Loucy (cell line): ENCODE measurements around the gene GBGT1.

ENCODE experiments used
- H2AFZ ChIP-seq: fragments of 200-600 bp; sonication (generic); 2 replicates; pipeline ENCODE4 v1.6.0; 2016; ENCODE audit warnings: antibody characterized with exemption, mild to moderate bottlenecking, low read length, moderate library complexity
- H3F3A ChIP-seq: fragments of 200-600 bp; 2 replicates; pipeline ENCODE4 v1.6.0; 2016; ENCODE audit warnings: antibody characterized with exemption, low read depth, mild to moderate bottlenecking
- H3K27me3 ChIP-seq: fragments of 200-600 bp; sonication (generic); 2 replicates; pipeline ENCODE4 v1.6.1; 2014; ENCODE audit warnings: low read length, mild to moderate bottlenecking; ENCODE audit not compliant: insufficient read depth, poor library complexity, severe bottlenecking
- H3K36me3 ChIP-seq: fragments of 200-600 bp; sonication (generic); 2 replicates; pipeline ENCODE4 v1.6.1; 2016; ENCODE audit warnings: low read length; ENCODE audit not compliant: insufficient read depth
- H3K4me1 ChIP-seq: fragments of 200-600 bp; sonication (generic); 2 replicates; pipeline ENCODE4 v1.5.1; 2014; ENCODE audit warnings: low read length, mild to moderate bottlenecking; ENCODE audit not compliant: insufficient read depth, poor library complexity, severe bottlenecking
- H3K4me2 ChIP-seq: fragments of 200-600 bp; sonication (generic); 2 replicates; pipeline ENCODE4 v1.6.0; 2014; ENCODE audit warnings: antibody characterized with exemption, low read length, low read depth, mild to moderate bottlenecking; ENCODE audit not compliant: poor library complexity, severe bottlenecking
- H3K4me3 ChIP-seq: fragments of 200-600 bp; sonication (generic); 2 replicates; pipeline ENCODE4 v1.5.1; 2014; ENCODE audit warnings: low read length, mild to moderate bottlenecking, mixed read lengths; ENCODE audit not compliant: poor library complexity, severe bottlenecking
- H3K79me2 ChIP-seq: fragments of 200-600 bp; sonication (generic); 2 replicates; pipeline ENCODE4 v1.6.1; 2014; ENCODE audit warnings: low read length; ENCODE audit not compliant: insufficient read depth
- H3K9ac ChIP-seq: fragments of 200-600 bp; sonication (generic); 2 replicates; pipeline ENCODE4 v1.6.0; 2014; ENCODE audit warnings: mild to moderate bottlenecking, low read depth, low read length, moderate library complexity; ENCODE audit not compliant: poor library complexity, severe bottlenecking
- H3K9me2 ChIP-seq: fragments of 200-600 bp; sonication (generic); replicated peaks from 2 replicates; pipeline ENCODE4 v1.6.1; 2016; ENCODE audit warnings: low read depth, low read length, mixed read lengths
- H3K9me3 ChIP-seq: fragments of 200-600 bp; sonication (generic); 2 replicates; pipeline ENCODE4 v1.6.1; 2014; ENCODE audit warnings: mild to moderate bottlenecking, antibody characterized with exemption, low read length, low read depth; ENCODE audit not compliant: insufficient read depth
- H4K20me1 ChIP-seq: fragments of 200-600 bp; sonication (generic); 2 replicates; pipeline ENCODE4 v1.6.0; 2014; ENCODE audit warnings: antibody characterized with exemption, low read length, mild to moderate bottlenecking; ENCODE audit not compliant: insufficient read depth, poor library complexity, severe bottlenecking
- CTCF ChIP-seq: fragments of 200-600 bp; sonication (generic); conservative IDR thresholded peaks from 2 replicates; pipeline ENCODE4 v1.5.1; 2014; ENCODE audit warnings: mild to moderate bottlenecking, antibody characterized with exemption, low read length
- EZH2phosphoT487 ChIP-seq: fragments of 200-600 bp; IDR thresholded peaks from 2 replicates; pipeline ENCODE4 v1.6.1; 2018; ENCODE audit warnings: antibody characterized with exemption, mild to moderate bottlenecking, moderate library complexity, borderline replicate concordance

The GBGT1 gene

GRCh38 chr9:133121198-133121914 is 42.4 kb downstream of the GBGT1 start, which contains the start of gene RALGDS:
TSS of gene RALGDS (minus strand) at chr9:133121240. CDS start at chr9:133121154, 86 bp downstream.
- Histone ChIP-seq H3K79me2 (peaks cover 71% of the 10 kb centered on the region), H3K4me1 (peaks cover 9% of the 10 kb centered on the region), H4K20me1 (peaks cover 55% of the 10 kb centered on the region), H3K9ac (peak within 1 kb of the TSS; percentile 71), H3K9me2 (no peaks in the 10 kb centered on the region), H3K4me3 (peak within 1 kb of the TSS; percentile 78), H3K27me3 (no peaks in the 10 kb centered on the region), H3K9me3 (no peaks in the 10 kb centered on the region), H3K4me2 (peak within 1 kb of the TSS; percentile 92), H3K36me3 (no peaks in the 10 kb centered on the region), H3F3A (peaks cover 5% of the 10 kb centered on the region; the same call in 1 of the 2 replicates), H2AFZ (no peak within 1 kb of the TSS)
- TF ChIP-seq CTCF (no peak), EZH2phosphoT487 (no peak)

GRCh38 chr9:133120501-133121197 is 43.1 kb downstream of the GBGT1 start:
- no peaks in the 10 kb centered on the region for H3K27me3 ChIP-seq
- peaks cover 56% of the 10 kb centered on the region for H4K20me1 ChIP-seq
- H3K9ac ChIP-seq: peak overlapping the region; percentile 71
- no peak for TF ChIP-seq CTCF
- no peak for TF ChIP-seq EZH2phosphoT487
- peaks cover 72% of the 10 kb centered on the region for H3K79me2 ChIP-seq
- H3K4me1 ChIP-seq: peaks cover 9% of the 10 kb centered on the region
- H3K9me2 ChIP-seq: no peaks in the 10 kb centered on the region
- H3K9me3 ChIP-seq: no peaks in the 10 kb centered on the region
- peak overlapping the region; percentile 78 for H3K4me3 ChIP-seq
- H2AFZ ChIP-seq: no peak overlapping the region
- peak overlapping the region; percentile 92 for H3K4me2 ChIP-seq
- H3F3A ChIP-seq: peaks cover 5% of the 10 kb centered on the region; the same call in 1 of the 2 replicates
- H3K36me3 ChIP-seq: no peaks in the 10 kb centered on the region

- Histone ChIP-seq H3K79me2 (peaks cover 75% of the 10 kb centered on the region), H3F3A (peaks cover 5% of the 10 kb centered on the region; the same call in 1 of the 2 replicates), H3K4me1 (peaks cover 15% of the 10 kb centered on the region), H3K36me3 (no peaks in the 10 kb centered on the region), H3K9me3 (no peaks in the 10 kb centered on the region), H4K20me1 (peaks cover 62% of the 10 kb centered on the region), H3K4me2 (peak overlapping the region; percentile 92), H3K27me3 (no peaks in the 10 kb centered on the region), H3K4me3 (peak overlapping the region; percentile 78), H3K9me2 (no peaks in the 10 kb centered on the region), H2AFZ (no peak overlapping the region), H3K9ac (peak overlapping the region; percentile 71)
- TF ChIP-seq EZH2phosphoT487: no peak
- TF ChIP-seq CTCF: no peak
Observed at GRCh38 chr9:133119846-133120500, 43.7 kb downstream of the GBGT1 start.
